ENCODE measurements around the gene NPC1. TPM values are rescaled to one million over a fixed set of nuclear protein-coding genes. Genes with fewer than 3 reads are reported as not detected.
A peak's percentile ranks its signal among the peaks of the same experiment; 100 is the strongest.

Gene NPC1
- total RNA-seq, 1 donor from 2014 or later, result 24.1 TPM

- no peak for DNase-seq (ENCODE audit: low spot score)
- no peak overlapping the region for H3K27ac Mint-ChIP-seq (ENCODE audit: unreplicated experiment)
- H3K4me3 Mint-ChIP-seq (ENCODE audit: unreplicated experiment), result no peak overlapping the region
- H3K4me1 Mint-ChIP-seq (ENCODE audit: unreplicated experiment), result peaks cover 5% of the 10 kb centered on the region
- no peaks in the 10 kb centered on the region for H3K36me3 Mint-ChIP-seq (ENCODE audit: low read depth, unreplicated experiment)
- H3K9me3 Mint-ChIP-seq (ENCODE audit: unreplicated experiment), result no peaks in the 10 kb centered on the region
- peaks cover 3% of the 10 kb centered on the region for H3K27me3 Mint-ChIP-seq (ENCODE audit: unreplicated experiment)
- no peak for TF ChIP-seq CTCF (IDR thresholded peaks at IDR 0.05; ENCODE audit: unreplicated experiment)
Observed at GRCh38 chr18:23588836-23589560, 2.7 kb upstream of the NPC1 start.

- peaks cover 3% of the 10 kb centered on the region for H3K27me3 Mint-ChIP-seq (ENCODE audit: unreplicated experiment)
- no peaks in the 10 kb centered on the region for H3K36me3 Mint-ChIP-seq (ENCODE audit: low read depth, unreplicated experiment)
- H3K9me3 Mint-ChIP-seq (ENCODE audit: unreplicated experiment), result no peaks in the 10 kb centered on the region
- peaks cover 5% of the 10 kb centered on the region for H3K4me1 Mint-ChIP-seq (ENCODE audit: unreplicated experiment)
- peak overlapping the region; percentile 85 for H3K4me3 Mint-ChIP-seq (ENCODE audit: unreplicated experiment)
- TF ChIP-seq CTCF (IDR thresholded peaks at IDR 0.05; ENCODE audit: unreplicated experiment), result no peak
- peak overlapping the region; percentile 52 for H3K27ac Mint-ChIP-seq (ENCODE audit: unreplicated experiment)
- no peak for DNase-seq (ENCODE audit: low spot score)
Observed at GRCh38 chr18:23587220-23587642, 925 bp upstream of the NPC1 start.

GRCh38 chr18:23585897-23586248 is 433 bp downstream of the NPC1 start:
- H3K36me3 Mint-ChIP-seq (ENCODE audit: low read depth, unreplicated experiment), result no peaks in the 10 kb centered on the region

GRCh38 chr18:23585007-23585871 is 1.1 kb downstream of the NPC1 start:
- peak overlapping the region; percentile 80 for H3K27ac Mint-ChIP-seq (ENCODE audit: unreplicated experiment)
- DNase-seq (ENCODE audit: low spot score), result peak; percentile 4
- peak overlapping the region; percentile 94 for H3K4me3 Mint-ChIP-seq (ENCODE audit: unreplicated experiment)
- no peaks in the 10 kb centered on the region for H3K36me3 Mint-ChIP-seq (ENCODE audit: low read depth, unreplicated experiment)
- TF ChIP-seq CTCF (IDR thresholded peaks at IDR 0.05; ENCODE audit: unreplicated experiment), result no peak
- no peaks in the 10 kb centered on the region for H3K9me3 Mint-ChIP-seq (ENCODE audit: unreplicated experiment)
- H3K27me3 Mint-ChIP-seq (ENCODE audit: unreplicated experiment), result peaks cover 3% of the 10 kb centered on the region
- peaks cover 5% of the 10 kb centered on the region for H3K4me1 Mint-ChIP-seq (ENCODE audit: unreplicated experiment)

More at GRCh38 chr18:23585897-23586248, 433 bp downstream of the NPC1 start:
- Mint-ChIP-seq H3K4me1 (ENCODE audit: unreplicated experiment) (peaks cover 5% of the 10 kb centered on the region), H3K4me3 (ENCODE audit: unreplicated experiment) (peak overlapping the region; percentile 94), H3K27ac (ENCODE audit: unreplicated experiment) (peak overlapping the region; percentile 80), H3K27me3 (ENCODE audit: unreplicated experiment) (peaks cover 3% of the 10 kb centered on the region), H3K9me3 (ENCODE audit: unreplicated experiment) (no peaks in the 10 kb centered on the region)
- no peak for DNase-seq (ENCODE audit: low spot score)
- TF ChIP-seq CTCF (IDR thresholded peaks at IDR 0.05; ENCODE audit: unreplicated experiment), result no peak

All from endothelial cell (in vitro differentiated cells).